ENCODE results near the gene MAD1L1.

DNA sequence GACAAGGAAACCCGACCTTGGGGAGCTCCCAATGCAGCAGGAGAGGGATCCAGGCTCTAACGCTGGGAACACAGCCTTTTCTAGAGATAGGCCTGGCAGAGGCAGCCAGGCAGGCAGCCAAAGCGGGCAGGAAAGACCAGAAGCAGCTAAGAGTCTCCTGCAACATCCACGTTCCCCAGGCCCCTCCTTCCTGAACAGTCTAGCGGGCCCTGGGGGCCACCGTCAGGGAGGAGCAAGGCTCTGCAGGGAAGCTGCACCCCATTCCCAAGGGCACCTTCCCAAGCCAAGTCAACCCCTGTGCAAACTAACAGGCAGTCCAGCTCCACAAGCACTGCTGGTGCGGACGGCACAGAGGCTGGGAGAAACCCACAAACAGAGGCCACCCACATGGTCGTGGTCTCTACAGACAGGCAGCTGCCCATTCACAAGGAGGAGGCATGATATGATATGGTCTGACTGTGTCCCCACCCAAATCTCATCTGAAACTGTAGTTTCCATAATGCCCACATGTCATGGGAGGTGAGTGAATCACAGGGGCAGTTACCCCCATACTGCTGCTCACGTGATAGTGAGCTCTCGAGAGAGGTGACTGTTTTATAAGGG lies 115.7 kb downstream of the MAD1L1 start:
- TF ChIP-seq EP300 (IDR thresholded peaks at IDR 0.05; ENCODE audit: low read depth): no peak
- TF ChIP-seq, protein P1, sequence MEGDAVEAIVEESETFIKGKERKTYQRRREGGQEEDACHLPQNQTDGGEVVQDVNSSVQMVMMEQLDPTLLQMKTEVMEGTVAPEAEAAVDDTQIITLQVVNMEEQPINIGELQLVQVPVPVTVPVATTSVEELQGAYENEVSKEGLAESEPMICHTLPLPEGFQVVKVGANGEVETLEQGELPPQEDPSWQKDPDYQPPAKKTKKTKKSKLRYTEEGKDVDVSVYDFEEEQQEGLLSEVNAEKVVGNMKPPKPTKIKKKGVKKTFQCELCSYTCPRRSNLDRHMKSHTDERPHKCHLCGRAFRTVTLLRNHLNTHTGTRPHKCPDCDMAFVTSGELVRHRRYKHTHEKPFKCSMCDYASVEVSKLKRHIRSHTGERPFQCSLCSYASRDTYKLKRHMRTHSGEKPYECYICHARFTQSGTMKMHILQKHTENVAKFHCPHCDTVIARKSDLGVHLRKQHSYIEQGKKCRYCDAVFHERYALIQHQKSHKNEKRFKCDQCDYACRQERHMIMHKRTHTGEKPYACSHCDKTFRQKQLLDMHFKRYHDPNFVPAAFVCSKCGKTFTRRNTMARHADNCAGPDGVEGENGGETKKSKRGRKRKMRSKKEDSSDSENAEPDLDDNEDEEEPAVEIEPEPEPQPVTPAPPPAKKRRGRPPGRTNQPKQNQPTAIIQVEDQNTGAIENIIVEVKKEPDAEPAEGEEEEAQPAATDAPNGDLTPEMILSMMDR (IDR thresholded peaks at IDR 0.05): no peak
- no peak for TF ChIP-seq POLR2A (IDR thresholded peaks at IDR 0.05)
